IMR-90 (cell line): ENCODE data around the gene SBF2. TPM values are rescaled to one million over a fixed set of nuclear protein-coding genes. Genes with fewer than 3 reads are reported as not detected.

Source experiments
- ATAC-seq: fragments of 200-7000 bp; cut with Tn5 transposase; 2 replicates; pipeline ENCODE4 v1.9.1; 2020; ENCODE audit warnings: low read depth, mild to moderate bottlenecking, moderate library complexity
- BruUV-seq: library from RNA; stranded (reverse); fragments of 400-500 nt; replicated peaks from 2 replicates; lab custom pipeline; 2021; lab: Mats Ljungman, UMichigan
- CTCF ChIA-PET: fragments of 300-600 bp; formaldehyde crosslinking; extraction: SDS; loops from one replicate; lab custom pipeline; 2021; ENCODE audit warnings: antibody characterized with exemption; lab: Yijun Ruan, JAX
- POLR2A ChIA-PET: fragments of 300-600 bp; sonication (Branson Sonifier 250); formaldehyde crosslinking; loops from one replicate; lab custom pipeline; 2022; ENCODE audit warnings: antibody characterized with exemption; ENCODE audit not compliant: unreplicated experiment; lab: Charles Lee
- DNase-seq: peaks from one replicate; pipeline ENCODE4 v3.0.0; 2013
- H2AFZ ChIP-seq: replicated peaks from 2 replicates; pipeline ENCODE3; 2013; ENCODE audit warnings: low read length, mild to moderate bottlenecking; ENCODE audit not compliant: poor library complexity
- H2AK5ac ChIP-seq: 2 replicates; pipeline ENCODE4 v1.6.1; 2013; ENCODE audit warnings: low read depth, low read length, inconsistent platforms
- H2AK9ac ChIP-seq: replicated peaks from 2 replicates; pipeline ENCODE3; 2013; ENCODE audit warnings: mild to moderate bottlenecking, low read depth, low read length, moderate library complexity; ENCODE audit not compliant: poor library complexity
- H2BK120ac ChIP-seq: 2 replicates; pipeline ENCODE4 v1.6.1; 2013; ENCODE audit warnings: low read depth, low read length, inconsistent platforms
- H2BK15ac ChIP-seq: 3 replicates; pipeline ENCODE4 v1.6.1; 2013; ENCODE audit warnings: low read depth, low read length, inconsistent platforms
- H2BK20ac ChIP-seq: 2 replicates; pipeline ENCODE4 v1.6.1; 2013; ENCODE audit warnings: low read depth, mild to moderate bottlenecking, inconsistent platforms, low read length, moderate library complexity
- H2BK5ac ChIP-seq: 2 replicates; pipeline ENCODE4 v1.6.1; 2013; ENCODE audit warnings: mild to moderate bottlenecking, low read depth, low read length, inconsistent platforms; ENCODE audit not compliant: poor library complexity, severe bottlenecking
- H3K14ac ChIP-seq: replicated peaks from 2 replicates; pipeline ENCODE4 v1.6.1; 2013; ENCODE audit warnings: low read depth, low read length, inconsistent platforms
- H3K18ac ChIP-seq: 2 replicates; pipeline ENCODE4 v1.6.1; 2013; ENCODE audit warnings: low read depth, low read length, control low read depth
- H3K23ac ChIP-seq: 2 replicates; pipeline ENCODE4 v1.6.1; 2013; ENCODE audit warnings: low read depth, low read length, inconsistent platforms
- H3K27ac ChIP-seq: 2 replicates; pipeline ENCODE4 v1.5.1; 2013; ENCODE audit warnings: mild to moderate bottlenecking, control low read depth, low read length; ENCODE audit not compliant: insufficient read depth
- H3K27me3 ChIP-seq: 2 replicates; pipeline ENCODE4 v1.6.1; 2013; ENCODE audit warnings: low read length; ENCODE audit not compliant: control insufficient read depth, insufficient read depth
- H3K36me3 ChIP-seq: 2 replicates; pipeline ENCODE4 v1.6.1; 2013; ENCODE audit warnings: low read length, mixed read lengths; ENCODE audit not compliant: control insufficient read depth, insufficient read depth
- H3K4ac ChIP-seq: 2 replicates; pipeline ENCODE4 v1.6.1; 2013; ENCODE audit warnings: low read depth, low read length, inconsistent platforms
- H3K4me1 ChIP-seq: 2 replicates; pipeline ENCODE4 v1.6.1; 2013; ENCODE audit warnings: low read length, mixed read lengths; ENCODE audit not compliant: control insufficient read depth, insufficient read depth
- H3K4me2 ChIP-seq: 2 replicates; pipeline ENCODE4 v1.6.1; 2013; ENCODE audit warnings: low read depth, mild to moderate bottlenecking, control low read depth, low read length, moderate library complexity
- H3K4me3 ChIP-seq: 2 replicates; pipeline ENCODE4 v1.5.1; 2013; ENCODE audit warnings: low read depth, mild to moderate bottlenecking, control low read depth, low read length, moderate library complexity; ENCODE audit not compliant: insufficient read depth
- H3K56ac ChIP-seq: 2 replicates; pipeline ENCODE4 v1.6.1; 2013; ENCODE audit warnings: low read length, inconsistent platforms; ENCODE audit not compliant: insufficient read depth; ENCODE audit errors: extremely low read depth
- H3K79me1 ChIP-seq, 2 experiments: 2 replicates each; pipeline ENCODE4 v1.6.1; 2013; ENCODE audit warnings: low read length in 2 of 2, inconsistent platforms in 1 of 2, low read depth in 1 of 2
- H3K9ac ChIP-seq: 2 replicates; pipeline ENCODE4 v1.6.1; 2013; ENCODE audit warnings: low read depth, low read length, control low read depth
- H3K9me1 ChIP-seq: 2 replicates; pipeline ENCODE4 v1.6.1; 2013; ENCODE audit warnings: low read length, inconsistent platforms; ENCODE audit not compliant: insufficient read depth
- H3K9me3 ChIP-seq: 2 replicates; pipeline ENCODE4 v1.6.1; 2013; ENCODE audit warnings: low read length; ENCODE audit not compliant: control insufficient read depth, insufficient read depth
- H4K20me1 ChIP-seq: 2 replicates; pipeline ENCODE4 v1.6.1; 2013; ENCODE audit warnings: low read length, inconsistent platforms; ENCODE audit not compliant: insufficient read depth
- H4K5ac ChIP-seq: 2 replicates; pipeline ENCODE4 v1.6.1; 2013; ENCODE audit warnings: mild to moderate bottlenecking, low read depth, low read length, control low read depth
- H4K8ac ChIP-seq, 2 experiments: 2 replicates each; pipeline ENCODE4 v1.6.1; 2013; ENCODE audit warnings: low read depth in 2 of 2, low read length in 2 of 2, control low read depth in 1 of 2, inconsistent platforms in 1 of 2
- H4K91ac ChIP-seq: 2 replicates; pipeline ENCODE4 v1.6.1; 2013; ENCODE audit warnings: low read depth, low read length, inconsistent platforms; ENCODE audit not compliant: insufficient read depth
- RFX5 ChIP-seq: IDR thresholded peaks from 2 replicates; pipeline ENCODE4 v1.8.0; 2012; ENCODE audit warnings: low read depth, mild to moderate bottlenecking, low read length, moderate library complexity
- WGBS, 2 experiments: methylation state at CpG; one replicate each; pipeline versions ENCODE4 v1.1.5 to v1.1.7; 2013; ENCODE audit warnings: missing lambda C conversion rate in 2 of 2; ENCODE audit not compliant: insufficient read length in 1 of 2; ENCODE audit errors: extremely low coverage in 2 of 2; 5-methylcytosine and 5-hydroxymethylcytosine counted together
- dilution Hi-C: fragments of 300-500 bp; cut with HindIII; formaldehyde crosslinking; loops from one replicate; pipeline ENCODE4 v1.14.3; 2018; ENCODE audit warnings: low sequenced_read_pairs; ENCODE audit not compliant: unreplicated experiment
- in situ Hi-C: fragments of 300-500 bp; cut with MboI; formaldehyde crosslinking; loops from 3 replicates; pipeline ENCODE4 v1.14.3; 2019; ENCODE audit warnings: low sequenced_read_pairs, inconsistent platforms, mixed read lengths
- intact Hi-C: fragments of 100-400 bp; cut with micrococcal nuclease; formaldehyde crosslinking; loops from 2 replicates; pipeline ENCODE4 v1.10.0; 2022
- polyA plus RNA-seq, 3 experiments: library from polyadenylated mRNA; depleted of rRNA; stranded (reverse); fragments of >200 nt; gene quantifications; 2 replicates each; pipeline ENCODE4 v1.2.3, GENCODE V29; 2012; ENCODE audit warnings: low replicate concordance in 1 of 3
- total RNA-seq: library from RNA; depleted of rRNA; stranded (reverse); fragments of >200 nt; gene quantifications from 2 replicates; pipeline ENCODE4 v1.2.3, GENCODE V29; 2012
- TF ChIP-seq, protein P1 (sequence below): conservative IDR thresholded peaks from 2 replicates; pipeline ENCODE4 v1.5.1; 2012; ENCODE audit warnings: mild to moderate bottlenecking, low read depth, low read length, improper control_type of control experiment

SBF2 gene
- total and polyA plus RNA-seq, 2 of the 4 experiments (the other 2 are of a cell fraction) = 23.8 to 51.8 TPM

DNA sequence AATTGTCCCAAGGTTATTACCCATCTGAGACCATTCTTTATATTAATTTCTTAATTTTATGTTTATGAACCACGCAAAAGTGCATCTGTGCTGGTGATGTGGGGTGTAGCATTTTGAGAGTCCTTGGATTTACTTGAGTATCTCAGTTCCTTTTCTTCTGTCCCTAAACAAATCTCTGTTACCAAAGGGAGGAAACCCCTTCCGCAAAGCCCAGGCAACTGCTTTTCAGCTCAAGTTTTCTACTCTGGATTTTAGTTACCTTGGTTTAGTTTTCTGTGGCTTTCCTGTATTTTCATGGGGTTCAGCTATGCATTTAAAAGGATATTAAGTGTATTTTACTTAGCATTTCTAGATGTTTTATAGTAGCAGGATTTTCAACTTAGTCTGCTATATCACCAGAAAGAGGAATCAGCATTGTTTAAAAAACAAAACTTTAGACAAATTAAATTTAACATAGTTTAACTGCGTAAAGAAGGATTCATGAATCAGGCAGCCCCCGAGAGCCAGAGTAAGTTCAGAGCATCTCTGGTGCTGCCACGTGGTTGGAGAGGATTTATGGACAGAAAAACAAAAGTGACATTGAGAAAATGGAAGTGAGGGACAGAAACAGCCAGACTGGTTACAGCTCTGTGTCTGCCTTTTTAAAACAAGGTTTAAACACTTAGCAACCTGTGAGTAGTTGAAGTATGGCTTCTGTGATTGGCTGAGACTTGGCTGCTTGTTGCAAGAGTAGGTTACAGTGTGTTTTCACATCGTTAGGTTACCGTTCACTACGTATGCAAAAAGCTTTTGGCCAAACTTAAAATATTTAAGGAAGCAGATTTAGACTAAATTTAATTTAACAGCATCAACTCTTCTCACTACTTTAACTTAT is 20.4 kb upstream of the SBF2 start:
- CTCF ChIA-PET = interaction anchor here (0.7 to 1.2 kb wide), 3 partner anchors 52 to 422 kb away, joined by 3 to 6 read pairs (median 3); no protein-coding TSS in a partner anchor
- H2BK120ac ChIP-seq = no peak overlapping the region
- H3K79me1 ChIP-seq = no peaks in the 10 kb centered on the region
- peak; percentile 60 for ATAC-seq
- no peak overlapping the region for H2BK15ac ChIP-seq
- H2AFZ ChIP-seq = no peak overlapping the region
- POLR2A ChIA-PET = no interaction called here
- no peak overlapping the region for H3K4ac ChIP-seq
- no peaks in the 10 kb centered on the region for H3K9me3 ChIP-seq
- H4K20me1 ChIP-seq = peaks cover under 1% of the 10 kb centered on the region; the same call in 1 of the 2 replicates
- no peak overlapping the region for H4K5ac ChIP-seq
- H3K4me2 ChIP-seq = no peak overlapping the region
- 0 out of 2 replicates have a peak, but pooled peaks cover 3% of the 10 kb centered on the region for H3K9me1 ChIP-seq
- H2AK5ac ChIP-seq = 0 out of 2 replicates have a peak overlapping the region, but pooled peaks have one; percentile 16
- intact Hi-C loops = no loop called here
- in situ Hi-C loops = loop anchor here (25.0 kb wide), 1 partner anchor 702 kb away; no protein-coding TSS in a partner anchor
- peak; percentile 97 for TF ChIP-seq RFX5
- TF ChIP-seq, protein P1, sequence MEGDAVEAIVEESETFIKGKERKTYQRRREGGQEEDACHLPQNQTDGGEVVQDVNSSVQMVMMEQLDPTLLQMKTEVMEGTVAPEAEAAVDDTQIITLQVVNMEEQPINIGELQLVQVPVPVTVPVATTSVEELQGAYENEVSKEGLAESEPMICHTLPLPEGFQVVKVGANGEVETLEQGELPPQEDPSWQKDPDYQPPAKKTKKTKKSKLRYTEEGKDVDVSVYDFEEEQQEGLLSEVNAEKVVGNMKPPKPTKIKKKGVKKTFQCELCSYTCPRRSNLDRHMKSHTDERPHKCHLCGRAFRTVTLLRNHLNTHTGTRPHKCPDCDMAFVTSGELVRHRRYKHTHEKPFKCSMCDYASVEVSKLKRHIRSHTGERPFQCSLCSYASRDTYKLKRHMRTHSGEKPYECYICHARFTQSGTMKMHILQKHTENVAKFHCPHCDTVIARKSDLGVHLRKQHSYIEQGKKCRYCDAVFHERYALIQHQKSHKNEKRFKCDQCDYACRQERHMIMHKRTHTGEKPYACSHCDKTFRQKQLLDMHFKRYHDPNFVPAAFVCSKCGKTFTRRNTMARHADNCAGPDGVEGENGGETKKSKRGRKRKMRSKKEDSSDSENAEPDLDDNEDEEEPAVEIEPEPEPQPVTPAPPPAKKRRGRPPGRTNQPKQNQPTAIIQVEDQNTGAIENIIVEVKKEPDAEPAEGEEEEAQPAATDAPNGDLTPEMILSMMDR = no peak
- WGBS, 2 experiments = 71% methylated on average over 2 of the region's 8 CpGs; no CpG with 5 or more reads in 1 of the 2 experiments
- H3K27me3 ChIP-seq = no peaks in the 10 kb centered on the region
- H3K9ac ChIP-seq = no peak overlapping the region
- H3K23ac ChIP-seq = no peak overlapping the region
- no peak overlapping the region for H3K27ac ChIP-seq
- peak; percentile 71 for DNase-seq
- peaks cover 9% of the 10 kb centered on the region for H3K4me1 ChIP-seq
- dilution Hi-C loops = no loop called here
- H3K36me3 ChIP-seq = no peaks in the 10 kb centered on the region
- H3K4me3 ChIP-seq = no peak overlapping the region
- H2BK20ac ChIP-seq = no peak overlapping the region
- BruUV-seq = no TSS peak
- no peak overlapping the region for H4K8ac ChIP-seq
- H2BK5ac ChIP-seq = no peak overlapping the region
- no peak overlapping the region for H4K91ac ChIP-seq
- no peak overlapping the region for H2AK9ac ChIP-seq
- H3K14ac ChIP-seq = no peak overlapping the region
- no peak overlapping the region for H3K18ac ChIP-seq
- H3K56ac ChIP-seq = no peak overlapping the region
